Measurements from ENCODE around the gene UPP2.

The UPP2 gene

GRCh38 chr2:158113741-158114295 is 12.1 kb downstream of the UPP2 start:
- no peak for DNase-seq

- no peak for DNase-seq
Observed at GRCh38 chr2:158114516-158114915, 12.8 kb downstream of the UPP2 start.

GRCh38 chr2:158115202-158115767 is 13.6 kb downstream of the UPP2 start:
- no peak for DNase-seq

GRCh38 chr2:158116936-158117335 is 15.3 kb downstream of the UPP2 start:
- DNase-seq: no peak

GRCh38 chr2:158120102-158120501 is 18.4 kb downstream of the UPP2 start:
- DNase-seq: no peak

GRCh38 chr2:158120664-158121641 is 19.3 kb downstream of the UPP2 start:
- no peak for DNase-seq

GRCh38 chr2:158124896-158125295 is 23.2 kb downstream of the UPP2 start:
- no peak for DNase-seq

- no peak for DNase-seq
Observed at GRCh38 chr2:158125756-158126498, 24.3 kb downstream of the UPP2 start.

GRCh38 chr2:158127380-158127804 is 25.7 kb downstream of the UPP2 start:
- DNase-seq: no peak

- no peak for DNase-seq
Observed at GRCh38 chr2:158128168-158128973, 26.7 kb downstream of the UPP2 start.

- no peak for DNase-seq
Observed at GRCh38 chr2:158129037-158129436, 27.4 kb downstream of the UPP2 start.

GRCh38 chr2:158130832-158131473 is 29.3 kb downstream of the UPP2 start:
- no peak for DNase-seq

GRCh38 chr2:158131483-158131912 is 29.8 kb downstream of the UPP2 start:
- DNase-seq: no peak

GRCh38 chr2:158131919-158132566 is 30.4 kb downstream of the UPP2 start:
- DNase-seq: no peak

- no peak for DNase-seq
Observed at GRCh38 chr2:158134055-158134454, 32.4 kb downstream of the UPP2 start.

- no peak for DNase-seq
Observed at GRCh38 chr2:158134655-158135054, 33.0 kb downstream of the UPP2 start.

- DNase-seq: no peak
Observed at GRCh38 chr2:158135096-158135495, 33.4 kb downstream of the UPP2 start.

- DNase-seq: no peak
Observed at GRCh38 chr2:158138255-158138654, 36.6 kb downstream of the UPP2 start.

GRCh38 chr2:158140201-158140600 is 38.5 kb downstream of the UPP2 start:
- DNase-seq: no peak

GRCh38 chr2:158142165-158142564 is 40.5 kb downstream of the UPP2 start:
- DNase-seq: no peak
